Ovary (tissue), 3 donors: ENCODE results near the gene COLGALT1.

ENCODE experiments used
- CTCF ChIP-seq, 3 donors: fragments of 450-650 bp in 2 of 3; fragments of 200-600 bp in 1 of 3; IDR thresholded peaks; one replicate each; pipeline versions ENCODE4 v1.5.1 to v1.8.0; 2016 to 2022; ENCODE audit warnings: antibody characterized with exemption in 3 of 3, mild to moderate bottlenecking in 1 of 3
- POLR2A ChIP-seq: fragments of 450-650 bp; IDR thresholded peaks from one replicate; pipeline ENCODE4 v1.6.1; 2017; ENCODE audit warnings: antibody characterized with exemption, mild to moderate bottlenecking, moderate library complexity
- donor health status: DM: no; HTN: no; CAD: no.

DNA sequence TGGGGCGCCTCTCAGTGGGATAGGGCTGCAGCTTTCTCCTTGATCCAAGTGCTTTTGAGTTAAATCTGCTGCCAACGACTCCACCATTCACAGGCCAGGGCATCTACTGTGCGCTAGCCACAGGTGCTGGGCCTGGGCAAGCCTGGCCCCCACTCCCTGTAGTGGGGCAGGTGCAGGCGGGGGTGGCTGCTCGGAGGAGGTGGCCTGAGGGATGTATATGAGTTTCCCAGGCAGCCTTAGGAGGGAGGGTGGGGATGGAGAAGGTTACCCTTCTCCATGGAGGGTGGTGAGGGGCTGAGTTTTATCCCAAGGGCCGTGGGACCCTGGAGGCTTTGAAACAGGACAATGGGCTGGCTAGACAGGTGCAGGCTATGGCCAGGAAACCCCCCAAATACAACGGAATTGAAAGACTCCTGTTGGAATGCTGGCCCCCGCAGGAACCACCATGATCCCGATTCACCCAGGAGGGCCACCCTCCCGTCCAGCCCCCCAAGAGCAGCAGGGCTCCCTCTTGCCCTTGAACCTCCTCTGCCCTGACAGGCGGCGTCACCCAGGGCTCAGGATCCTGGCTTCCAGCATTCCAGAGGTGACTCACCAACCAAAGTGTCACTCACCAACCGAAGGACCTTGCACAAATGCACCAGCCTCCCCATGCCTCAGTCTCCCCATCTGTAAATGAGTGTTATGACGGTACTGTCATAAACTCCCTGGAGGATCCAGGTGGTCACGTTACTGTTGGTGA lies 39.9 kb upstream of the COLGALT1 start:
- no peak for TF ChIP-seq CTCF (IDR thresholded peaks at IDR 0.05)
- no peak for TF ChIP-seq POLR2A
